Activated effector memory CD4-positive, alpha-beta T cell treated with anti-CD3 and anti-CD28 coated beads, Interleukin-2, amount 50 U/mL, for 16 hours (primary cell): ENCODE data around the gene ZFPM1.
"Not testable (repeated sequence)": the region's sequence is repeated elsewhere in the genome, so short reads cannot be mapped to it uniquely, and the experiment has no call there.

Experiments used
- DNase-seq: peaks from one replicate; pipeline ENCODE4 v3.0.0-alpha.2; 2020

The ZFPM1 gene

GRCh38 chr16:88518411-88519111 lies 65.5 kb downstream of the ZFPM1 start:
- not testable (repeated sequence) for DNase-seq

GRCh38 chr16:88519240-88519639 lies 66.2 kb downstream of the ZFPM1 start:
- no peak for DNase-seq

GRCh38 chr16:88519938-88520653 lies 67.0 kb downstream of the ZFPM1 start:
- no peak for DNase-seq

GRCh38 chr16:88521674-88522073 lies 68.6 kb downstream of the ZFPM1 start:
- DNase-seq: no peak

GRCh38 chr16:88522276-88522949 lies 69.3 kb downstream of the ZFPM1 start:
- no peak for DNase-seq

GRCh38 chr16:88523309-88524161 lies 70.5 kb downstream of the ZFPM1 start:
- DNase-seq: no peak

- DNase-seq: no peak
These were observed 71.3 kb downstream of the ZFPM1 start for GRCh38 chr16:88524274-88524972.

GRCh38 chr16:88524973-88525662 lies 72.0 kb downstream of the ZFPM1 start:
- DNase-seq: no peak

GRCh38 chr16:88525663-88525990 lies 72.5 kb downstream of the ZFPM1 start:
- DNase-seq: no peak

GRCh38 chr16:88526008-88526905 lies 73.2 kb downstream of the ZFPM1 start:
- no peak for DNase-seq

- DNase-seq: no peak
These were observed 73.8 kb downstream of the ZFPM1 start for GRCh38 chr16:88526906-88527185.

- peak; percentile 87 for DNase-seq
These were observed 74.3 kb downstream of the ZFPM1 start for GRCh38 chr16:88527186-88527936.

GRCh38 chr16:88527937-88528743 lies 75.1 kb downstream of the ZFPM1 start:
- DNase-seq: no peak

GRCh38 chr16:88528902-88529318 lies 75.8 kb downstream of the ZFPM1 start:
- no peak for DNase-seq

- no peak for DNase-seq
These were observed 76.5 kb downstream of the ZFPM1 start for GRCh38 chr16:88529596-88529995.

- no peak for DNase-seq
These were observed 77.2 kb downstream of the ZFPM1 start for GRCh38 chr16:88530051-88530857.

- DNase-seq: no peak
These were observed 77.8 kb downstream of the ZFPM1 start for GRCh38 chr16:88530858-88531203.

GRCh38 chr16:88531346-88531745 lies 78.3 kb downstream of the ZFPM1 start:
- DNase-seq: no peak
